WTC11 (cell line): ENCODE measurements around the gene PPP1R10. TPM values are rescaled to one million over a fixed set of nuclear protein-coding genes. Genes with fewer than 3 reads are reported as not detected.

ENCODE experiments used
- ATAC-seq: fragments of 200-7000 bp; cut with Tn5 transposase; 2 replicates; pipeline ENCODE4 v1.10.0; 2021; ENCODE audit warnings: mild to moderate bottlenecking, moderate library complexity
- CTCF ChIA-PET: fragments of 300-600 bp; sonication (Branson Sonifier 250); formaldehyde crosslinking; loops from one replicate; lab custom pipeline; 2021; ENCODE audit warnings: antibody characterized with exemption; lab: Charles Lee
- POLR2A ChIA-PET: fragments of 350-600 bp; sonication (Branson Sonifier 250); formaldehyde crosslinking; loops from one replicate; lab custom pipeline; 2021; ENCODE audit warnings: antibody characterized with exemption; lab: Charles Lee
- DNase-seq: peaks from one replicate; pipeline ENCODE4 v3.0.0; 2021; ENCODE audit warnings: low spot score
- H3K27ac Mint-ChIP-seq: 2 replicates; pipeline ENCODE4 v1.8.0; 2021; ENCODE audit warnings: mixed read lengths
- H3K27me3 Mint-ChIP-seq: 2 replicates; pipeline ENCODE4 v1.8.0; 2021; ENCODE audit warnings: low read depth, mild to moderate bottlenecking, moderate library complexity, mixed read lengths
- H3K36me3 Mint-ChIP-seq: 2 replicates; pipeline ENCODE4 v1.8.0; 2021; ENCODE audit warnings: mixed read lengths
- H3K4me1 Mint-ChIP-seq: 2 replicates; pipeline ENCODE4 v1.8.0; 2022; ENCODE audit warnings: mixed read lengths
- H3K4me3 Mint-ChIP-seq: 2 replicates; pipeline ENCODE4 v1.8.0; 2021; ENCODE audit warnings: mild to moderate bottlenecking, moderate library complexity, mixed read lengths
- H3K9me3 Mint-ChIP-seq: 2 replicates; pipeline ENCODE4 v1.8.0; 2021; ENCODE audit warnings: mixed read lengths
- ELF4 ChIP-seq: sonication (generic); formaldehyde crosslinking; IDR thresholded peaks from 2 replicates; pipeline ENCODE4 v1.8.1; 2022; ENCODE audit warnings: low read depth, mild to moderate bottlenecking, moderate library complexity, missing genetic modification reagents
- FOXJ3 ChIP-seq: sonication (generic); formaldehyde crosslinking; IDR thresholded peaks from 2 replicates; pipeline ENCODE4 v1.9.0; 2021; ENCODE audit warnings: missing genetic modification reagents, mild to moderate bottlenecking, borderline replicate concordance
- FOXK1 ChIP-seq: sonication (generic); formaldehyde crosslinking; IDR thresholded peaks from 2 replicates; pipeline ENCODE4 v1.8.0; 2022; ENCODE audit warnings: mild to moderate bottlenecking, moderate library complexity, missing genetic modification reagents
- HMGA2 ChIP-seq: fragments of 250-450 bp; sonication (Bioruptor Pico); IDR thresholded peaks from 2 replicates; pipeline ENCODE4 v1.4.0; 2021; ENCODE audit warnings: mild to moderate bottlenecking, moderate library complexity
- KAT7 ChIP-seq: sonication (generic); formaldehyde crosslinking; IDR thresholded peaks from 2 replicates; pipeline ENCODE4 v1.8.1; 2023; ENCODE audit warnings: missing genetic modification reagents, mild to moderate bottlenecking, borderline replicate concordance
- RELA ChIP-seq: sonication (generic); formaldehyde crosslinking; IDR thresholded peaks from 2 replicates; pipeline ENCODE4 v1.8.1; 2022; ENCODE audit warnings: missing genetic modification reagents, mild to moderate bottlenecking, borderline replicate concordance
- SMAD4 ChIP-seq: sonication (generic); formaldehyde crosslinking; IDR thresholded peaks from 2 replicates; pipeline ENCODE4 v1.8.0; 2022; ENCODE audit warnings: mild to moderate bottlenecking, missing genetic modification reagents
- ZNF671 ChIP-seq: fragments of 250-450 bp; sonication (Bioruptor Pico); IDR thresholded peaks from 2 replicates; pipeline ENCODE4 v1.8.0; 2021; ENCODE audit warnings: mild to moderate bottlenecking
- total RNA-seq: library from RNA; stranded (reverse); gene quantifications from 3 replicates; pipeline ENCODE4 v1.2.3, GENCODE V29; 2021
- TF ChIP-seq, protein P1 (sequence below): sonication (generic); formaldehyde crosslinking; conservative IDR thresholded peaks from 2 replicates; pipeline ENCODE4 v1.8.1; 2022; ENCODE audit warnings: mild to moderate bottlenecking, missing genetic modification reagents
- TF ChIP-seq, protein P2 (sequence below): sonication (generic); formaldehyde crosslinking; IDR thresholded peaks from 2 replicates; pipeline ENCODE4 v1.8.1; 2023; ENCODE audit warnings: mild to moderate bottlenecking, missing genetic modification reagents, moderate library complexity
- TF ChIP-seq, protein P3 (sequence below): fragments of 250-450 bp; sonication (Bioruptor Pico); IDR thresholded peaks from 2 replicates; pipeline ENCODE4 v1.9.0; 2021; ENCODE audit warnings: mild to moderate bottlenecking, borderline replicate concordance
- TF ChIP-seq, protein P4 (sequence below): sonication (generic); formaldehyde crosslinking; IDR thresholded peaks from 2 replicates; pipeline ENCODE4 v1.8.1; 2023; ENCODE audit warnings: mild to moderate bottlenecking, moderate library complexity, missing genetic modification reagents
- TF ChIP-seq, protein P5 (sequence below): sonication (generic); formaldehyde crosslinking; IDR thresholded peaks from 2 replicates; pipeline ENCODE4 v1.8.1; 2022; ENCODE audit warnings: mild to moderate bottlenecking, moderate library complexity, missing genetic modification reagents
- TF ChIP-seq, protein P6 (sequence below): sonication (generic); formaldehyde crosslinking; IDR thresholded peaks from 2 replicates; pipeline ENCODE4 v1.8.1; 2022; ENCODE audit warnings: missing genetic modification reagents, borderline replicate concordance

PPP1R10 gene
- total RNA-seq, 1 experiment from 2014 or later: 83.1 TPM

DNA sequence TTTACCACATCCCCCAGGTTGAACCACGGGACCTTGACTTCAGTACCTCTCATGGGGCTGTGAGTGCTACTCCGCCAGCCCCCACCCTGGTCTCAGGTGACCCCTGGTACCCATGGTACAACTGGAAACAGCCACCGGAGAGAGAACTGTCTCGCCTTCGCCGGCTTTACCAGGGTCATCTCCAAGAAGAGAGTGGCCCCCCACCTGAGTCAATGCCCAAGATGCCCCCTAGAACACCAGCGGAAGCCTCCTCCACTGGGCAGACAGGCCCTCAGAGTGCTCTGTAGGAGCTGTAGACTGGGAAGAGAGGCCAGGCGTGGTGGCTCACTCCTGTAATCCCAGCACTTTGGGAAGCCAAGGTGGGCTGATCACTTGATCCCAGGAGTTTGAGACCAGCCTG lies 8.5 kb upstream of the PPP1R10 start (continued):
- TF ChIP-seq KAT7 (CRISPR knock-in tag) (no peak), ELF4 (no peak)
- TF ChIP-seq, protein P1, sequence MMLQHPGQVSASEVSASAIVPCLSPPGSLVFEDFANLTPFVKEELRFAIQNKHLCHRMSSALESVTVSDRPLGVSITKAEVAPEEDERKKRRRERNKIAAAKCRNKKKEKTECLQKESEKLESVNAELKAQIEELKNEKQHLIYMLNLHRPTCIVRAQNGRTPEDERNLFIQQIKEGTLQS (CRISPR knock-in tag): no peak
- TF ChIP-seq, protein P2, sequence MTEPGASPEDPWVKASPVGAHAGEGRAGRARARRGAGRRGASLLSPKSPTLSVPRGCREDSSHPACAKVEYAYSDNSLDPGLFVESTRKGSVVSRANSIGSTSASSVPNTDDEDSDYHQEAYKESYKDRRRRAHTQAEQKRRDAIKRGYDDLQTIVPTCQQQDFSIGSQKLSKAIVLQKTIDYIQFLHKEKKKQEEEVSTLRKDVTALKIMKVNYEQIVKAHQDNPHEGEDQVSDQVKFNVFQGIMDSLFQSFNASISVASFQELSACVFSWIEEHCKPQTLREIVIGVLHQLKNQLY: no peak
- TF ChIP-seq, protein P3, sequence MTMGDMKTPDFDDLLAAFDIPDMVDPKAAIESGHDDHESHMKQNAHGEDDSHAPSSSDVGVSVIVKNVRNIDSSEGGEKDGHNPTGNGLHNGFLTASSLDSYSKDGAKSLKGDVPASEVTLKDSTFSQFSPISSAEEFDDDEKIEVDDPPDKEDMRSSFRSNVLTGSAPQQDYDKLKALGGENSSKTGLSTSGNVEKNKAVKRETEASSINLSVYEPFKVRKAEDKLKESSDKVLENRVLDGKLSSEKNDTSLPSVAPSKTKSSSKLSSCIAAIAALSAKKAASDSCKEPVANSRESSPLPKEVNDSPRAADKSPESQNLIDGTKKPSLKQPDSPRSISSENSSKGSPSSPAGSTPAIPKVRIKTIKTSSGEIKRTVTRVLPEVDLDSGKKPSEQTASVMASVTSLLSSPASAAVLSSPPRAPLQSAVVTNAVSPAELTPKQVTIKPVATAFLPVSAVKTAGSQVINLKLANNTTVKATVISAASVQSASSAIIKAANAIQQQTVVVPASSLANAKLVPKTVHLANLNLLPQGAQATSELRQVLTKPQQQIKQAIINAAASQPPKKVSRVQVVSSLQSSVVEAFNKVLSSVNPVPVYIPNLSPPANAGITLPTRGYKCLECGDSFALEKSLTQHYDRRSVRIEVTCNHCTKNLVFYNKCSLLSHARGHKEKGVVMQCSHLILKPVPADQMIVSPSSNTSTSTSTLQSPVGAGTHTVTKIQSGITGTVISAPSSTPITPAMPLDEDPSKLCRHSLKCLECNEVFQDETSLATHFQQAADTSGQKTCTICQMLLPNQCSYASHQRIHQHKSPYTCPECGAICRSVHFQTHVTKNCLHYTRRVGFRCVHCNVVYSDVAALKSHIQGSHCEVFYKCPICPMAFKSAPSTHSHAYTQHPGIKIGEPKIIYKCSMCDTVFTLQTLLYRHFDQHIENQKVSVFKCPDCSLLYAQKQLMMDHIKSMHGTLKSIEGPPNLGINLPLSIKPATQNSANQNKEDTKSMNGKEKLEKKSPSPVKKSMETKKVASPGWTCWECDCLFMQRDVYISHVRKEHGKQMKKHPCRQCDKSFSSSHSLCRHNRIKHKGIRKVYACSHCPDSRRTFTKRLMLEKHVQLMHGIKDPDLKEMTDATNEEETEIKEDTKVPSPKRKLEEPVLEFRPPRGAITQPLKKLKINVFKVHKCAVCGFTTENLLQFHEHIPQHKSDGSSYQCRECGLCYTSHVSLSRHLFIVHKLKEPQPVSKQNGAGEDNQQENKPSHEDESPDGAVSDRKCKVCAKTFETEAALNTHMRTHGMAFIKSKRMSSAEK (CRISPR knock-in tag): no peak

DNA sequence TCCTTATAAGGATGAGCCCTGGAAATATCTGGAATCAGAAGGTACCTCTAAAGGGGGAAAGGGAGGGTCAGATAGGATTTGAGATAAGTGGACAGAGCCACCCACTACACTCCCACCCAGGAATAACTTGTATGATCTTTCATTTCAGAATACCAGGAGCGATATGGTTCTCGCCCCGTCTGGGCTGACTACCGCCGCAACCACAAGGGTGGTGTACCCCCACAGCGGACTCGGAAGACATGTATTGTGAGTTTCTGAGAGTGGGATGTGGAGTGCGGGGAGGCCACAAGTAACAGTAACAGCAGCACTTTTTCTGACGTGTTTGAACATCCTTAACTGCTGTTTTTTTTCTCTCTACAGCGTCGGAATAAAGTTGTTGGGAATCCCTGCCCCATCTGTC lies 2.5 kb upstream of the PPP1R10 start:
- CTCF ChIA-PET: no interaction called here
- DNase-seq: no peak
- peaks cover 50% of the 10 kb centered on the region for H3K36me3 Mint-ChIP-seq

DNA sequence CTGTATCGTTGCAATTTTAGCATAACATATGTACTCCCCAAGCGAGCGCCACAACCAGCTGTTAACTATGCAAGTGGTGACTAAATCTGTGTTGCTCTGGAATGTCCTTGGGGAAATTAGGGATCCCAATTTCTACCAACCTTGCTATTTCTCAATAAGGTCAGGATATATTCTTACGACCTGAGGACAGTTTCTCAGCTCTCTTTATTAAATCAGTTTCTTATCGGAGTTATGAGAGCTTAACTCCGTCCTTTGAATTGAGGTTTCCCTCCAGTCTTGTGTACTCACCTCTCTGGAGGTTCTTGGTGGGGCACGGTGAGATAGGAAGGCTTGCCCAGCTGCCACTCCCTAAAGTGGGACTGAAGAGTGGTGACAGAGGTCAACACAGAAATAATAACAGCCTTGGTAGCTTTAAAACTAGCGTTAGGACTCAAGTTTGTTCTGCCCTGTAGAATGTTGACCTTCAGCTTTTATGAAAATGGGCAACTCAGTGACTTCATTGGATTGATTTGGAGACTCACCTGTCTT lies 1.3 kb upstream of the PPP1R10 start:
- Mint-ChIP-seq H3K4me1 (peaks cover 24% of the 10 kb centered on the region), H3K36me3 (peaks cover 54% of the 10 kb centered on the region), H3K27ac (peak overlapping the region; percentile 93), H3K4me3 (peak overlapping the region; percentile 96), H3K9me3 (no peaks in the 10 kb centered on the region), H3K27me3 (no peaks in the 10 kb centered on the region; the same call in 1 of the 2 replicates)
- ChIA-PET POLR2A (interaction anchor here (0.7 kb wide), 1 partner anchor 99 kb away, joined by 3 read pairs; the partner anchor contains the start of gene MDC1), CTCF (interaction anchor here (0.6 to 1.9 kb wide), 7 partner anchors 8 to 469 kb away, joined by 3 to 7 read pairs (median 4); partner anchors contain the start of genes ATAT1 and DHX16)
- DNase-seq (no peak), ATAC-seq (no peak)
- TF ChIP-seq, protein P4, sequence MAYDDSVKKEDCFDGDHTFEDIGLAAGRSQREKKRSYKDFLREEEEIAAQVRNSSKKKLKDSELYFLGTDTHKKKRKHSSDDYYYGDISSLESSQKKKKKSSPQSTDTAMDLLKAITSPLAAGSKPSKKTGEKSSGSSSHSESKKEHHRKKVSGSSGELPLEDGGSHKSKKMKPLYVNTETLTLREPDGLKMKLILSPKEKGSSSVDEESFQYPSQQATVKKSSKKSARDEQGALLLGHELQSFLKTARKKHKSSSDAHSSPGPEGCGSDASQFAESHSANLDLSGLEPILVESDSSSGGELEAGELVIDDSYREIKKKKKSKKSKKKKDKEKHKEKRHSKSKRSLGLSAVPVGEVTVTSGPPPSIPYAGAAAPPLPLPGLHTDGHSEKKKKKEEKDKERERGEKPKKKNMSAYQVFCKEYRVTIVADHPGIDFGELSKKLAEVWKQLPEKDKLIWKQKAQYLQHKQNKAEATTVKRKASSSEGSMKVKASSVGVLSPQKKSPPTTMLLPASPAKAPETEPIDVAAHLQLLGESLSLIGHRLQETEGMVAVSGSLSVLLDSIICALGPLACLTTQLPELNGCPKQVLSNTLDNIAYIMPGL (CRISPR knock-in tag): no peak
- TF ChIP-seq SMAD4 (CRISPR knock-in tag): no peak
- TF ChIP-seq FOXK1 (CRISPR knock-in tag): no peak
- TF ChIP-seq, protein P3 (CRISPR knock-in tag): no peak
- TF ChIP-seq, protein P5, sequence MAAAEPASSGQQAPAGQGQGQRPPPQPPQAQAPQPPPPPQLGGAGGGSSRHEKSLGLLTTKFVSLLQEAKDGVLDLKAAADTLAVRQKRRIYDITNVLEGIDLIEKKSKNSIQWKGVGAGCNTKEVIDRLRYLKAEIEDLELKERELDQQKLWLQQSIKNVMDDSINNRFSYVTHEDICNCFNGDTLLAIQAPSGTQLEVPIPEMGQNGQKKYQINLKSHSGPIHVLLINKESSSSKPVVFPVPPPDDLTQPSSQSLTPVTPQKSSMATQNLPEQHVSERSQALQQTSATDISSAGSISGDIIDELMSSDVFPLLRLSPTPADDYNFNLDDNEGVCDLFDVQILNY (CRISPR knock-in tag): no peak
- no peak for TF ChIP-seq ZNF671 (CRISPR knock-in tag)
- no peak for TF ChIP-seq KAT7 (CRISPR knock-in tag)
- TF ChIP-seq RELA (CRISPR knock-in tag): no peak
- TF ChIP-seq, protein P6, sequence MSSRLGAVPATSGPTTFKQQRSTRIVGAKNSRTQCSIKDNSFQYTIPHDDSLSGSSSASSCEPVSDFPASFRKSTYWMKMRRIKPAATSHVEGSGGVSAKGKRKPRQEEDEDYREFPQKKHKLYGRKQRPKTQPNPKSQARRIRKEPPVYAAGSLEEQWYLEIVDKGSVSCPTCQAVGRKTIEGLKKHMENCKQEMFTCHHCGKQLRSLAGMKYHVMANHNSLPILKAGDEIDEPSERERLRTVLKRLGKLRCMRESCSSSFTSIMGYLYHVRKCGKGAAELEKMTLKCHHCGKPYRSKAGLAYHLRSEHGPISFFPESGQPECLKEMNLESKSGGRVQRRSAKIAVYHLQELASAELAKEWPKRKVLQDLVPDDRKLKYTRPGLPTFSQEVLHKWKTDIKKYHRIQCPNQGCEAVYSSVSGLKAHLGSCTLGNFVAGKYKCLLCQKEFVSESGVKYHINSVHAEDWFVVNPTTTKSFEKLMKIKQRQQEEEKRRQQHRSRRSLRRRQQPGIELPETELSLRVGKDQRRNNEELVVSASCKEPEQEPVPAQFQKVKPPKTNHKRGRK (CRISPR knock-in tag): no peak
- no peak for TF ChIP-seq HMGA2

More for the DNA sequence above, 2.5 kb upstream of the PPP1R10 start:
- Mint-ChIP-seq H3K27me3 (no peaks in the 10 kb centered on the region; the same call in 1 of the 2 replicates), H3K9me3 (no peaks in the 10 kb centered on the region), H3K4me1 (peaks cover 14% of the 10 kb centered on the region), H3K27ac (no peak overlapping the region), H3K4me3 (peak overlapping the region; percentile 96)
- POLR2A ChIA-PET: no interaction called here
- ATAC-seq: no peak
- TF ChIP-seq FOXJ3 (CRISPR knock-in tag): no peak
